Smooth muscle cell (in vitro differentiated cells): ENCODE results near the gene CTNND2. TPM values are rescaled to one million over a fixed set of nuclear protein-coding genes. Genes with fewer than 3 reads are reported as not detected.

Experiments
- DNase-seq: peaks from one replicate; lab custom pipeline; 2025; ENCODE audit not compliant: unreplicated experiment; lab: John Stamatoyannopoulos, UW
- H2AFZ ChIP-seq: fragments of 200-600 bp; sonication (generic); 2 replicates; pipeline ENCODE4 v1.6.0; 2016; ENCODE audit warnings: antibody characterized with exemption, low read depth, mild to moderate bottlenecking
- H3F3A ChIP-seq: fragments of 200-600 bp; sonication (generic); 2 replicates; pipeline ENCODE4 v1.6.0; 2017; ENCODE audit warnings: antibody characterized with exemption, low read depth
- H3K27ac ChIP-seq: fragments of 200-600 bp; sonication (generic); 2 replicates; pipeline ENCODE4 v1.5.1; 2016; ENCODE audit warnings: low read depth, mild to moderate bottlenecking
- H3K27me3 ChIP-seq: fragments of 200-600 bp; sonication (generic); 2 replicates; pipeline ENCODE4 v1.6.1; 2016; ENCODE audit warnings: low read depth, mild to moderate bottlenecking
- H3K36me3 ChIP-seq: fragments of 200-600 bp; sonication (generic); 2 replicates; pipeline ENCODE4 v1.5.1; 2016; ENCODE audit warnings: low read depth
- H3K4me1 ChIP-seq: fragments of 200-600 bp; sonication (generic); 2 replicates; pipeline ENCODE4 v1.5.1; 2016; ENCODE audit warnings: low read depth
- H3K4me2 ChIP-seq: fragments of 200-600 bp; sonication (generic); 2 replicates; pipeline ENCODE4 v1.6.0; 2016; ENCODE audit warnings: mild to moderate bottlenecking
- H3K4me3 ChIP-seq: fragments of 200-600 bp; sonication (generic); 2 replicates; pipeline ENCODE4 v1.5.1; 2016; ENCODE audit warnings: mild to moderate bottlenecking
- H3K79me2 ChIP-seq: fragments of 200-600 bp; sonication (generic); 2 replicates; pipeline ENCODE4 v1.6.0; 2016; ENCODE audit warnings: low read depth, mild to moderate bottlenecking
- H3K9ac ChIP-seq: fragments of 200-600 bp; sonication (generic); 2 replicates; pipeline ENCODE4 v1.6.0; 2016; ENCODE audit warnings: low read depth
- H3K9me3 ChIP-seq: fragments of 200-600 bp; sonication (generic); replicated peaks from 2 replicates; pipeline ENCODE4 v1.5.1; 2016; ENCODE audit warnings: low read depth
- H4K20me1 ChIP-seq: fragments of 200-600 bp; sonication (generic); 2 replicates; pipeline ENCODE4 v1.6.0; 2016; ENCODE audit warnings: low read depth
- WGBS: methylation state at CpG from one replicate; pipeline ENCODE4 v1.1.7; 2016; ENCODE audit warnings: low lambda C conversion rate; 5-methylcytosine and 5-hydroxymethylcytosine counted together
- polyA plus RNA-seq: library from polyadenylated mRNA; unstranded; fragments of >200 nt; fragmentation: Nextera tagmentation; extraction: Ambion mirVana; gene quantifications from 2 replicates; pipeline ENCODE4 v1.2.1, GENCODE V29; 2016
- total RNA-seq: library from RNA; depleted of rRNA; stranded (reverse); fragments of >200 nt; gene quantifications from 2 replicates; pipeline ENCODE4 v1.2.3, GENCODE V29; 2014
- TF ChIP-seq, protein P1 (sequence below): fragments of 200-600 bp; sonication (generic); IDR thresholded peaks from 2 replicates; pipeline ENCODE4 v1.5.1; 2017; ENCODE audit warnings: borderline replicate concordance, mild to moderate bottlenecking, antibody characterized with exemption; ENCODE audit not compliant: insufficient read depth, poor library complexity, severe bottlenecking

CTNND2 gene
- total and polyA plus RNA-seq, 2 experiments from 2014 or later: 2.7 to 5.8 TPM

DNA sequence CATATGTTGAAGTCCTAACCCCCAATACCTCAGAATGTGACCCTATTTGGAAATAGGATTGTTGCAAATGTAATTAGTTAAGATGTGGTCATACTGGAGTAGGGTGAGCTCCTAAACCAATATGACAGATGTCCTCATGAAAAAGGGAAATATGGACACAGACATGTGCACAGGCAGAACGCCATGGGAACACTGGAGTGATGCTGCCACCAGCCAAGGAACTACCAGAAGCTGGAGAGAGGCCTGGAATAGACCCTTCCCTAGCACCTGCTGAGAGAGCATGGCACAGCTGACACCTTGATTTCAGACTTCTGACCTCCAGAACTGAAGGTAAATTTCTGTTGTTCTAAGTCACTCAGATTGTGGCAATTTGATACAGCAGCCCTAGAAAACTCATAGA, 110.8 kb downstream of the CTNND2 start:
- Histone ChIP-seq H3K4me1 (no peaks in the 10 kb centered on the region), H3K4me3 (no peak overlapping the region), H3K36me3 (no peaks in the 10 kb centered on the region), H3F3A (no peaks in the 10 kb centered on the region), H3K27ac (no peak overlapping the region), H3K27me3 (no peaks in the 10 kb centered on the region), H3K9ac (no peak overlapping the region), H3K79me2 (no peaks in the 10 kb centered on the region), H3K4me2 (no peak overlapping the region), H2AFZ (no peak overlapping the region), H3K9me3 (no peaks in the 10 kb centered on the region), H4K20me1 (no peaks in the 10 kb centered on the region)
- WGBS: 86% methylated on average over 1 of the region's 1 CpG
- TF ChIP-seq, protein P1, sequence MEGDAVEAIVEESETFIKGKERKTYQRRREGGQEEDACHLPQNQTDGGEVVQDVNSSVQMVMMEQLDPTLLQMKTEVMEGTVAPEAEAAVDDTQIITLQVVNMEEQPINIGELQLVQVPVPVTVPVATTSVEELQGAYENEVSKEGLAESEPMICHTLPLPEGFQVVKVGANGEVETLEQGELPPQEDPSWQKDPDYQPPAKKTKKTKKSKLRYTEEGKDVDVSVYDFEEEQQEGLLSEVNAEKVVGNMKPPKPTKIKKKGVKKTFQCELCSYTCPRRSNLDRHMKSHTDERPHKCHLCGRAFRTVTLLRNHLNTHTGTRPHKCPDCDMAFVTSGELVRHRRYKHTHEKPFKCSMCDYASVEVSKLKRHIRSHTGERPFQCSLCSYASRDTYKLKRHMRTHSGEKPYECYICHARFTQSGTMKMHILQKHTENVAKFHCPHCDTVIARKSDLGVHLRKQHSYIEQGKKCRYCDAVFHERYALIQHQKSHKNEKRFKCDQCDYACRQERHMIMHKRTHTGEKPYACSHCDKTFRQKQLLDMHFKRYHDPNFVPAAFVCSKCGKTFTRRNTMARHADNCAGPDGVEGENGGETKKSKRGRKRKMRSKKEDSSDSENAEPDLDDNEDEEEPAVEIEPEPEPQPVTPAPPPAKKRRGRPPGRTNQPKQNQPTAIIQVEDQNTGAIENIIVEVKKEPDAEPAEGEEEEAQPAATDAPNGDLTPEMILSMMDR: no peak
- DNase-seq: no peak

DNA sequence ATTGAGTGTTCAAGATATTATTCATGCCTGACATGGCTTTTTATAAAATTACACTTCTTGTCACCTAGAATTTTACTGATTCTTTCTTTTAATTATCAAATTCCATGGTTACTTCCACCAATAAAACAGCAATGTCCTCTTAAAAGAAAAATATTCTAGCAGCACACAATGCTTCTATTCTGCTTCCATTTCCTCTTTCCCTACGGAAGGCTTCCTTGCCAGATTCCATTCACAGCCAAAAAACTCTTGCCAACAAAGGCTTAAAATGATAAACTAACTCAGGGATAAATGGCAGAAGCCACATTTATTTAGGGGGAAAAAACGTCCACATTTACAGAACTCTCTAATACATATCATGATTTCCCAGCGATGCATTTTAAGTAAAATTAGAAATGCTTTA, 111.6 kb downstream of the CTNND2 start:
- Histone ChIP-seq H2AFZ (no peak overlapping the region), H3K36me3 (no peaks in the 10 kb centered on the region), H4K20me1 (no peaks in the 10 kb centered on the region), H3K9ac (no peak overlapping the region), H3K79me2 (no peaks in the 10 kb centered on the region), H3K4me1 (no peaks in the 10 kb centered on the region), H3K27ac (no peak overlapping the region), H3K9me3 (no peaks in the 10 kb centered on the region), H3K4me2 (no peak overlapping the region), H3K27me3 (no peaks in the 10 kb centered on the region), H3K4me3 (no peak overlapping the region), H3F3A (no peaks in the 10 kb centered on the region)
- WGBS: 86% methylated on average over 3 of the region's 3 CpGs
- TF ChIP-seq, protein P1: no peak
- DNase-seq: no peak

DNA sequence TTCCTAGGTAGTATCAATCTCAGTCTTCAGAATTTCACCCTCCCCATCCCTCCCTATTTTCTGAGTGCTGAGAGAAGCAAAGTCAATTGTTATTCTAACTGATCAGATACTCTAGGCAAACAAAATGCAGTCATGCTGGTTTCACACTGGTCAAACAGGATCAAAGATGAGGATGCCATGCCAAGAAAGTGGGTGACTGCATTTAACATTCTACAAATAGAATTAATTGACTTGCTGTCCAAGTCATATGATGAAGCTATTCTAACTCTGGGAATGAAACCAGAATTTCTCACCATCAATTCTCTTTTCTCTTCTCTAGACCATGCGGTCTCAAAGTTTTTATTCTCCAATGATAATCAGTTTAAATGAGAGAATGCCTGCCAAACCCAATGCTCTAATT, 112.5 kb downstream of the CTNND2 start:
- Histone ChIP-seq H3K79me2 (no peaks in the 10 kb centered on the region), H2AFZ (no peak overlapping the region), H3K4me2 (no peak overlapping the region), H3K27me3 (no peaks in the 10 kb centered on the region), H3F3A (no peaks in the 10 kb centered on the region), H3K36me3 (no peaks in the 10 kb centered on the region), H4K20me1 (no peaks in the 10 kb centered on the region), H3K27ac (no peak overlapping the region), H3K4me1 (no peaks in the 10 kb centered on the region), H3K9me3 (no peaks in the 10 kb centered on the region), H3K4me3 (no peak overlapping the region), H3K9ac (no peak overlapping the region)
- DNase-seq: no peak
- WGBS: 94% methylated on average over 1 of the region's 1 CpG
- TF ChIP-seq, protein P1: no peak

DNA sequence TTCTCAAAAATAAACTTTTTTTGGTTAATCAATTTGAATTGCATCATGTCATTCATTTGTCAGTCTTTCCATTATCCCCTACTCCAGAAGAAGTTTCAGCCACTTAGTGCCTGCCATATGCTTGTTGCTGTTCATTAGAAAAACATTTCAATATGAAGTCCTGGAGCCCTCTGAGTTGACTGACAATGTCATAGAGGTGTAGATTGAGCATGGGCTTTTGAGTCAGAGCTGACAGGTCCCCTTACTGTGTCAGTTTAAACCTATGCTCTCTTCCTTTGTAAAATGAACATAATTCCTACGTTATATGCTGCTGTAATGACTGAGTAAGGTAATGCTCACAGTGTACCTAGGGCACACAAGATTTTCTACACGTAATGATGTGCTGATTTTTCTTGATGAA, 114.0 kb downstream of the CTNND2 start:
- DNase-seq: no peak
- H3K4me3 ChIP-seq: no peak overlapping the region
- H3K4me2 ChIP-seq: no peak overlapping the region
- H3F3A ChIP-seq: no peaks in the 10 kb centered on the region
- H3K79me2 ChIP-seq: no peaks in the 10 kb centered on the region
- WGBS: 48% methylated on average over 2 of the region's 2 CpGs
- no peaks in the 10 kb centered on the region for H4K20me1 ChIP-seq
- H2AFZ ChIP-seq: no peak overlapping the region
- H3K4me1 ChIP-seq: no peaks in the 10 kb centered on the region
- H3K9me3 ChIP-seq: no peaks in the 10 kb centered on the region
- TF ChIP-seq, protein P1: no peak
- H3K36me3 ChIP-seq: no peaks in the 10 kb centered on the region
- no peaks in the 10 kb centered on the region for H3K27me3 ChIP-seq
- H3K27ac ChIP-seq: no peak overlapping the region
- no peak overlapping the region for H3K9ac ChIP-seq
